Mucosa of rectum (tissue), 2 donors: ENCODE data around the gene PTAR1.

Source experiments
- H3K27ac ChIP-seq, 2 donors: one replicate each; pipeline ENCODE4 v1.7.0; 2013; ENCODE audit warnings: inconsistent platforms in 2 of 2, low read depth in 2 of 2, low read length in 2 of 2
- H3K27me3 ChIP-seq, 2 donors: one replicate each; pipeline ENCODE4 v1.7.0; 2013; ENCODE audit warnings: low read length in 2 of 2; ENCODE audit not compliant: control insufficient read depth in 2 of 2, insufficient read depth in 2 of 2
- H3K36me3 ChIP-seq, 2 donors: one replicate each; pipeline ENCODE4 v1.7.0; 2013; ENCODE audit warnings: low read length in 2 of 2; ENCODE audit not compliant: control insufficient read depth in 2 of 2, insufficient read depth in 2 of 2
- H3K4me1 ChIP-seq, 2 donors: one replicate each; pipeline ENCODE4 v1.7.0; 2013; ENCODE audit warnings: low read length in 2 of 2, mild to moderate bottlenecking in 1 of 2; ENCODE audit not compliant: control insufficient read depth in 2 of 2, insufficient read depth in 2 of 2
- H3K4me3 ChIP-seq, 2 donors: one replicate each; pipeline ENCODE4 v1.7.0; 2013; ENCODE audit warnings: low read length in 2 of 2
- H3K9ac ChIP-seq, 2 donors: one replicate each; pipeline ENCODE4 v1.7.0; 2013; ENCODE audit warnings: low read length in 2 of 2, low read depth in 1 of 2, mild to moderate bottlenecking in 1 of 2
- H3K9me3 ChIP-seq, 2 donors: one replicate each; pipeline ENCODE4 v1.7.0; 2013; ENCODE audit warnings: low read length in 2 of 2; ENCODE audit not compliant: control insufficient read depth in 2 of 2
- donor health status: healthy.
- donor health status: Normal muscosa, but diverticular disease.

PTAR1 gene

GRCh38 chr9:69667306-69667705 lies 92.5 kb downstream of the PTAR1 start:
- no peaks in the 10 kb centered on the region for H3K36me3 ChIP-seq
- no peak overlapping the region for H3K27ac ChIP-seq
- no peaks in the 10 kb centered on the region for H3K27me3 ChIP-seq
- H3K4me1 ChIP-seq: peaks cover 5 to 13% of the 10 kb centered on the region in 2 donors
- H3K4me3 ChIP-seq: no peak overlapping the region
- H3K9me3 ChIP-seq: no peaks in the 10 kb centered on the region
- H3K9ac ChIP-seq: no peak overlapping the region

- H3K4me3 ChIP-seq: no peak overlapping the region
- H3K27me3 ChIP-seq: no peaks in the 10 kb centered on the region
- H3K9ac ChIP-seq: no peak overlapping the region
- H3K27ac ChIP-seq: no peak overlapping the region
- no peaks in the 10 kb centered on the region for H3K9me3 ChIP-seq
- no peaks in the 10 kb centered on the region for H3K4me1 ChIP-seq
- H3K36me3 ChIP-seq: no peaks in the 10 kb centered on the region
Observed at GRCh38 chr9:69660304-69660703, 99.5 kb downstream of the PTAR1 start.
